Neural progenitor cell (in vitro differentiated cells): Measurements from ENCODE around the gene UCK2.

ENCODE experiments used
- EZH2 ChIP-seq: fragments of 200-600 bp; sonication (generic); IDR thresholded peaks from 2 replicates; pipeline ENCODE4 v1.6.1; 2017; ENCODE audit warnings: antibody characterized with exemption, mild to moderate bottlenecking, moderate library complexity
- EZH2phosphoT487 ChIP-seq: fragments of 200-600 bp; sonication (generic); IDR thresholded peaks from 2 replicates; pipeline ENCODE4 v1.6.1; 2017; ENCODE audit warnings: antibody characterized with exemption
- TF ChIP-seq, protein P1 (sequence below): fragments of 200-600 bp; sonication (generic); IDR thresholded peaks from 2 replicates; pipeline ENCODE4 v1.5.1; 2017; ENCODE audit warnings: antibody characterized with exemption, mild to moderate bottlenecking

DNA sequence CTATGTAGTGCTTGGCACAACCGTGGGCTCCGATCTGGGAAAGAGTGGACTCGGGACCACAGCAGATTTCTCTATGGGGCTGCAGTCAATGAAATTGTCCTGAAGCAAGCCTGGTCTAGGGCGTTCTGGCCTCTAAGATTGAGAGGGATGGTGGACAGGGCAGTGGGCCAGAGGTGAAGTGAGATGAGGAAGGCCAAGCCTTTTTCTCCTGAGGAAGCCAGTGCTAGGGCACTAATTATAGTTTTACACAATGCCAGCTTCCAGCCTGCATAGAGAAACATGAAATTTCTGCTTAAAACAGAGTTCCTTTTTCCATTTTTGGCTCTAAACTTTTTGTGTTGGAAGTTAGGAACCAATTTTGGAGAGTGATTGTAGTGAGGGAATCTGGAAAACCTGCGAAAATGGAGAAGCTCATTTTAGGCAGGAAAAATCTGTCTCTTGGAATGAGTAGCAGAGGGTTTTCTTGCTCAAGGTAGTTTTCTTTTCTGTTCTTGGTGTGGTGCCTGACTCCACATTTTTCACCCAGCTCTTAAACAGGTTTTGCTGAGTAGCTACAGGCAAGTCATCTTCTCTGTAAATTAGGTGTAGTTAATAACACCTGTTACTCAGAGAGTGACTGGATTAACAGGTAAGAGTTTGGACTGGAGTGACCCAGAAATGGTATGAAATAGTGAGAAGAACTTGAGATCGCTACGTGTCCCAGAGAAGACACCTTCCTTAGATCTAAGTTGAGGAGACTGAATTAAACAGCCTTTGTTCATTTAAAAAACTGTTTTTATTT is 22.1 kb downstream of the UCK2 start:
- TF ChIP-seq, protein P1, sequence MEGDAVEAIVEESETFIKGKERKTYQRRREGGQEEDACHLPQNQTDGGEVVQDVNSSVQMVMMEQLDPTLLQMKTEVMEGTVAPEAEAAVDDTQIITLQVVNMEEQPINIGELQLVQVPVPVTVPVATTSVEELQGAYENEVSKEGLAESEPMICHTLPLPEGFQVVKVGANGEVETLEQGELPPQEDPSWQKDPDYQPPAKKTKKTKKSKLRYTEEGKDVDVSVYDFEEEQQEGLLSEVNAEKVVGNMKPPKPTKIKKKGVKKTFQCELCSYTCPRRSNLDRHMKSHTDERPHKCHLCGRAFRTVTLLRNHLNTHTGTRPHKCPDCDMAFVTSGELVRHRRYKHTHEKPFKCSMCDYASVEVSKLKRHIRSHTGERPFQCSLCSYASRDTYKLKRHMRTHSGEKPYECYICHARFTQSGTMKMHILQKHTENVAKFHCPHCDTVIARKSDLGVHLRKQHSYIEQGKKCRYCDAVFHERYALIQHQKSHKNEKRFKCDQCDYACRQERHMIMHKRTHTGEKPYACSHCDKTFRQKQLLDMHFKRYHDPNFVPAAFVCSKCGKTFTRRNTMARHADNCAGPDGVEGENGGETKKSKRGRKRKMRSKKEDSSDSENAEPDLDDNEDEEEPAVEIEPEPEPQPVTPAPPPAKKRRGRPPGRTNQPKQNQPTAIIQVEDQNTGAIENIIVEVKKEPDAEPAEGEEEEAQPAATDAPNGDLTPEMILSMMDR = no peak
- TF ChIP-seq EZH2 (no peak), EZH2phosphoT487 (no peak)
